ENCODE measurements around the gene TLX1. TPM values are rescaled to one million over a fixed set of nuclear protein-coding genes. Genes with fewer than 3 reads are reported as not detected.

TLX1 gene
- total and polyA plus RNA-seq, 4 donors, result not detected

DNA sequence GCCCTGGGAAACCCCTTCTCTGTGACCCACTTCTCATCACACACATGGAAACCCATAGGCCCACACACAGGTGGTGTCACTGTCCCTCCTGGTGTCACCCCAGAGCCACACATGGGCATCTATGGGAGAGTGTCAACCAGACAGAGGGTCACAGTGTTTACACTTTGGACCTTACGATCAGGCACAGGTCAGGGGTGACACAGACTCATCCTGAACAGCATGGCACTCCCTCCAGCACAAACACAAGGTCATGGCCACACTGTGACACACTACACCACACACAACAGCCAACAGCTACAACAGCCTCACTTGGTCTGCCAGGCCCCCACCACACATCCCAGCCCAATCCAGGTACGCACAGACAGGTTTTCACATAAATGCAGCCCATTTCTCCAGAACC, 6.2 kb downstream of the TLX1 start:
- Histone ChIP-seq H3K27ac (ENCODE audit: low read depth in 1 of 2, low read length in 1 of 2) (no peak overlapping the region), H3K9ac (ENCODE audit: insufficient read depth in 1 of 2, low read length in 2 of 2) (no peak overlapping the region), H3K4me3 (no peak overlapping the region), H3K27me3 (ENCODE audit: control insufficient read depth in 3 of 3, insufficient read depth in 3 of 3, low read length in 2 of 3) (peaks cover 21 to 98% (median 94%) of the 10 kb centered on the region in 3 donors), H3K4me1 (ENCODE audit: control insufficient read depth in 5 of 5, insufficient read depth in 5 of 5, low read length in 5 of 5) (peaks cover 0 to 25% (median 5%) of the 10 kb centered on the region in 5 donors), H3K36me3 (ENCODE audit: control insufficient read depth in 4 of 4, insufficient read depth in 4 of 4, low read length in 4 of 4) (no peaks in the 10 kb centered on the region), H3K9me3 (ENCODE audit: control insufficient read depth in 4 of 4, insufficient read depth in 3 of 4, low read length in 3 of 4) (peaks cover 0 to 5% (median 0%) of the 10 kb centered on the region in 4 donors)
- DNase-seq (no peak), ATAC-seq (ENCODE audit: insufficient read depth, low FRiP score) (no peak)
- WGBS, 2 donors, result 55 to 70% methylated on average over 2 of the region's 2 CpGs
- TF ChIP-seq, protein P1, sequence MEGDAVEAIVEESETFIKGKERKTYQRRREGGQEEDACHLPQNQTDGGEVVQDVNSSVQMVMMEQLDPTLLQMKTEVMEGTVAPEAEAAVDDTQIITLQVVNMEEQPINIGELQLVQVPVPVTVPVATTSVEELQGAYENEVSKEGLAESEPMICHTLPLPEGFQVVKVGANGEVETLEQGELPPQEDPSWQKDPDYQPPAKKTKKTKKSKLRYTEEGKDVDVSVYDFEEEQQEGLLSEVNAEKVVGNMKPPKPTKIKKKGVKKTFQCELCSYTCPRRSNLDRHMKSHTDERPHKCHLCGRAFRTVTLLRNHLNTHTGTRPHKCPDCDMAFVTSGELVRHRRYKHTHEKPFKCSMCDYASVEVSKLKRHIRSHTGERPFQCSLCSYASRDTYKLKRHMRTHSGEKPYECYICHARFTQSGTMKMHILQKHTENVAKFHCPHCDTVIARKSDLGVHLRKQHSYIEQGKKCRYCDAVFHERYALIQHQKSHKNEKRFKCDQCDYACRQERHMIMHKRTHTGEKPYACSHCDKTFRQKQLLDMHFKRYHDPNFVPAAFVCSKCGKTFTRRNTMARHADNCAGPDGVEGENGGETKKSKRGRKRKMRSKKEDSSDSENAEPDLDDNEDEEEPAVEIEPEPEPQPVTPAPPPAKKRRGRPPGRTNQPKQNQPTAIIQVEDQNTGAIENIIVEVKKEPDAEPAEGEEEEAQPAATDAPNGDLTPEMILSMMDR (IDR thresholded peaks at IDR 0.05; ENCODE audit: control extremely low read depth, extremely low read depth), result no peak

DNA sequence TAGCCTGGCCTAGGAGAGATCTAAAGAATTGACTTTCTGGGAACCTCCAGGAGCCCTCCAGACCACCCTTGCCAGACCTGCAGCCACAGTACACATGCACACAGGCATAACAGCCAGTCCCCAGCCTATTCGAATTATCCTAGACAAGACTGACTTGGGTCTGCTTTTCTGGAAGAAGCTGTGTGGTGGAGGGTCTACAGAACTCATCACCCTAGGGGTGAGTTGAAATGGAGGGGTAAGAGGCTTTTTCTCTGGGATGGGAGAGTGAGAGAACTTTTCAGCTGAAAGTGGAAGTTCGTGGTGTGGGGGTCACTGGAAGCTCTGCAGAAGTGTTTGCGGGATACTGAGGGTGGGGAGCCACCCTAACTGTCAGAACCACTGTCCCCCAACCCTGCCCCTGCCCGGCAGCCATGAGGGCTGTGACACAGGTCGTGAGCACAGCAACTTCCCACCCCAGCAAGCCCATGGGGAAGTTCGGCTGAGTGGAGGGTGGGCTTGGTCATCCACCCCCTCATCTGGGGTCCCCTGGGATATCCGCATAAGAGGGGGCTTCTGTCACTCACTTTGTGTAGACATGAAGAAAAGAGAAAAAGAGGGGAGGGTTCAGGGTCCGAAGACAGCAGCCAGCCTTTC, 7.8 kb downstream of the TLX1 start:
- Histone ChIP-seq H3K9me3 (ENCODE audit: control insufficient read depth in 4 of 4, insufficient read depth in 3 of 4, low read length in 3 of 4) (no peaks in the 10 kb centered on the region), H3K4me1 (ENCODE audit: control insufficient read depth in 5 of 5, insufficient read depth in 5 of 5, low read length in 5 of 5) (peaks cover 0 to 22% (median 5%) of the 10 kb centered on the region in 5 donors), H3K27ac (ENCODE audit: low read depth in 1 of 2, low read length in 1 of 2) (no peak overlapping the region), H3K36me3 (ENCODE audit: control insufficient read depth in 4 of 4, insufficient read depth in 4 of 4, low read length in 4 of 4) (no peaks in the 10 kb centered on the region), H3K27me3 (ENCODE audit: control insufficient read depth in 3 of 3, insufficient read depth in 3 of 3, low read length in 2 of 3) (peaks cover 21 to 98% (median 93%) of the 10 kb centered on the region in 3 donors), H3K4me3 (no peak overlapping the region), H3K9ac (ENCODE audit: insufficient read depth in 1 of 2, low read length in 2 of 2) (no peak overlapping the region)
- DNase-seq (no peak), ATAC-seq (ENCODE audit: insufficient read depth, low FRiP score) (no peak)
- TF ChIP-seq, protein P1 (IDR thresholded peaks at IDR 0.05; ENCODE audit: control extremely low read depth, extremely low read depth), result no peak
- 11 to 15% methylated on average over 8 of the region's 8 CpGs for WGBS, 2 donors

DNA sequence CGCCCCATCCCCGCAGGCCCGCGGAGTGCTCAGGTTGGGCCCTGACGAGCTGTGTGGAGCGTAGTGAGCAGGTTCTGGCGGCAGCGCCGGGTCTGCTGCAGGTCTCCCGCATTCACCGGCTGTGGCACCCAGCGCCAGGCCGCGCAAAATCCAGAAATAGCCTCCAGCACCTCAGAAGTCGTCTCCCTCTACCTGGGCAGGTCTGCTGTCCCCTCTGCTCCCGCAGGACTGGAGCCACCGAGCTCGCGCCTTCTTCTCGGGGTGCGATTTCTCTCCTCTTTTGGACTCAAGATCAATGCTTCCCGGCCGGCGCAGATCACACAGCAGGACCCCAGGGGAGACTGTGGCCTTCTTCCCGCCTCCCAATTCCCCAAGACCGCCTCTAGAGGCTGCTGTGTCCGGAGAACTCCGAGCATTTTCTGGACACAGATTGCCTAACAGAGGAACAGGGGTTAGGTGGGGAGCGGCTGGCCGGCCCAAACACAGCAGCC, 8.4 kb downstream of the TLX1 start:
- H3K36me3 ChIP-seq (ENCODE audit: control insufficient read depth in 4 of 4, insufficient read depth in 4 of 4, low read length in 4 of 4), result no peaks in the 10 kb centered on the region
- TF ChIP-seq, protein P1 (IDR thresholded peaks at IDR 0.05; ENCODE audit: control extremely low read depth, extremely low read depth), result no peak
- 9 to 12% methylated on average over 30 of the region's 30 CpGs for WGBS, 2 donors
- H3K27me3 ChIP-seq (ENCODE audit: control insufficient read depth in 3 of 3, insufficient read depth in 3 of 3, low read length in 2 of 3), result peaks cover 16 to 98% (median 93%) of the 10 kb centered on the region in 3 donors
- no peak overlapping the region for H3K4me3 ChIP-seq
- no peak overlapping the region for H3K27ac ChIP-seq (ENCODE audit: low read depth in 1 of 2, low read length in 1 of 2)
- no peak for ATAC-seq (ENCODE audit: insufficient read depth, low FRiP score)
- peaks cover 0 to 17% (median 5%) of the 10 kb centered on the region in 5 donors for H3K4me1 ChIP-seq (ENCODE audit: control insufficient read depth in 5 of 5, insufficient read depth in 5 of 5, low read length in 5 of 5)
- no peaks in the 10 kb centered on the region for H3K9me3 ChIP-seq (ENCODE audit: control insufficient read depth in 4 of 4, insufficient read depth in 3 of 4, low read length in 3 of 4)
- H3K9ac ChIP-seq (ENCODE audit: insufficient read depth in 1 of 2, low read length in 2 of 2), result no peak overlapping the region
- peak; percentile 56 to 66 (median 63) for DNase-seq
